ENCODE results near the gene PRKD3.

The PRKD3 gene

DNA sequence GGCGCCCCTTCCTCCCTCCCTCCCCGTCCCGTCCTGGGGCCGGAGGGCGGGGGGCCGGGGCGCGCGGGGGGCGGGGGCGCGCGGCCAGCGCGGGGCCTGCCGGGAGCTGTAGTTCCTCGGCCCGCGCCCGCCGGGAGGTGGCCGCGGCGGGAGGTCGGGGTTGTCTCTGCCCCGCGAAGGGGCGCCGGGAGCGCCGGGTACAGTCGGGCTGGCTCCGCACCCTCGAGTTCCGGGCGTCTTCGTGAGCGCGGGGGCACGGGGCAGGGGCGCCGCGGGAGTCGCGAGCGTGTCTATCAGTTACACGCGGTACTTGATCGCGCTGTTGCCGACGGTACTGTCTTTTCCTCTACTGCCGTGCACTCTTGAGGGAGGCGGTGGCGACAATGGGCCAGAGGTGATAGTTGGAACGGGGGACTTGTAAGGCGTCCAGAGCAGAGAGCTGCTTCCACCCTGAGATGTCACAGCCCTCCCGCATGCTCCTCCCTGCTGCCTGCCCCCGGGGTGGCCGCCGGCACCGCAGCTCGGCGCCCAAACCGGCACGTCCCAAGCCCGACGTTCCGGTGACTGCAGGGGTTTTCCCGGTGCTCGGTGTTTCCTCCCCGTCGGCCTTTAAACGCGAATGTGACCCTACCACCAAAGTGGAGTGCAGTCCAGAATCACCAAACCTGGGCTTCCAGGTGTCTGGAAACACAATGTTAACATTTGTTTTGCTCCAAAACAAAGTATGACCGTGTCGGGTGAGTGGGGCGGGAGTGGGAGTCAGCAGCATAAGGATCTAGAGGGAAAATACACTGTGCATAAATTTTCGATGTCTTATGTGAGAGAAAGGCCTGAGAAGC, at the start of gene PRKD3:
TSS of gene PRKD3 (minus strand) at position 48 of the 839 bp plus-strand sequence. CDS start 8,309 bp downstream, outside the sequence.
- DNase-seq = peak; percentile 51

DNA sequence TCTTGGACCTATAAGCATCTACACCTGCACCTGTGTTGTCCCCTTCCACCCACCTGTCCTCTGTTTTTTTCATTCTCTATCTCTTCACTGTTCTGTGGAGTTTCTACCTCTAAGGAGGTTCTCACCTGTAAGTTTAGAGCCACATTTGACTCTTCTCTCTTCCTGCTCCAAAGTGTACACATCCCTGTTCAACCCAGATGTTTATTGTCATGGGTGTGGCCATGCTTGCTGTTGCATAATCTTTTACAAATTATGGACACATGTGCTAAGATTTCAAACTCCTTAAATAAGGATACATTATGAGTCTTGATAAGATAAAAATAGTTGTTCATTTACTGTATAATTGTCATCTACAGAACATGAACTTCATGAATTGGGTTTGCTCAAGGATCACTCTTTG, 47.4 kb upstream of the PRKD3 start:
- DNase-seq = no peak

DNA sequence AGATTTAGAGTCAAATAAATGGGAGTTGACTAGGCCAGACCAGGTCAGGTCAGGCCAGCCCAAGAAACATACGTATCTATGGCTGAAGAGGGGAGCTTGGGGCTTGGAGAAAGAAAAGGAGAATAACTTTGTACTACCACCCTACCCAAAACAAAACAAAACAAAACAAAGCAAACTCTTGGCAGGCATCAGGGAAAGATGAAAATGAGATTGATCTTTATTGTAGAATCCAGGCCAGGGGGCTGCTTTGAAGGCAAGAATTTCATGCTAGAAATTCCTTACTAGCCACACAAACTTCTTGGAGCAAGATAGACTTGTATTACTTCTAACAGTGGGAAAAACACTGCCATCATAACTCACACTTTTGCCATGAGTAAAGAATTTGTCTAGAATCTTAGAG, 46.0 kb upstream of the PRKD3 start:
- no peak for DNase-seq

DNA sequence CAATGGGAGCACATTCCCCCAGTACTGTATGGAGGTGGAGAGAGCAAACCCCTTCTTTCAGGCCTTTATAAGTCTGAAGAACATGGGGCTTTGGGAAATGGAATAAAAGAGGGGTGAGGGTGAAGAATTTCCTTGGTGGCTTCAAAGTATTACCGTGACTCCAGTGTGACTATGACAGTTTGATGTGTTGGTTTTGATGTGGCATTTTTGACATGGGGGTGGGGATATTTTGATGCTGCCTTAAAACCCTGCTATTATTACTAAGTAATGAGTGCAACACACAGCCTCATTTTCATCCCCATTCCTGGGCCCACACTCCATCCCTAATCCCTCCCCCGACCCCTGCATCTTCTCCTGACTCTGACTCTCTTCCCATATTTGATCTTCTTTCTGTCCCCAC, 43.4 kb upstream of the PRKD3 start:
- DNase-seq = peak; percentile 26

DNA sequence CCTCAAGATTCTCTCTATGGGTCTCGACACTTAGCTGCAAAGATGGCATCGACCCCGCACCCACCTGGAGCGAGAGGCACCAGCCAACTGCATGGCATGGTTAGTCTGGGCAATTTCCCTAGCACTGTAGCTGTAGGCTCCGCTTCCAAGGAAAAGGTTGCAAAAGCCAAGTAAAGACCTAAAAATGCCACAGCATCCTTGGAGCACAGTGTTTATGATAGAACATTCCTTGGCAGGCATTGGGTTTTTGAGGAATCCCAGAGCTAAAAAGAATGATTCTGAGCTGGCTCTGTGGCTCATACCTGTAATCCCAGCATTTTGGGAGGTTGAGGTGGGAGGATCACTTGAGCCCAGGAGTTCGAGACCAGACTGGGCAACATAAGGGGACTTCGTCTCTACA, 42.7 kb upstream of the PRKD3 start:
- no peak for DNase-seq

DNA sequence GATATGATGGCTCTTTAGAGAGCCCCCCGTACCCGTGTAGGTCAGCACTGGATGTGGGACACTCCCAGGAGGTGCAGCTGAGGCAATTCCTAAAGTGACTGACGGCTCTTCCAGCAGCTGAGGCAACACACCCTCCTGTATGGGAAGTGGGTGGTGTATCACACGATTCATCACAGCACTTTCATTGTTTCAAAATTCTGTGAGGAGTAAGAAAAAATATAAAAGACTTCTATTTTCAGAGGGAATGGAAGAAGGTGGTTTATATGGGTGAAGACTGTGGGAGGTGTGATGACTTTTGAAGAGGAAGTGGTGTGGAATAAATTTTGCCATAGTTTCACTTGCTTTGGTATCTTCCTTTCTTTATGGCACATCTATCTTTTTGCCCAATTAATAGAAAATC, 42.1 kb upstream of the PRKD3 start:
- DNase-seq = no peak

DNA sequence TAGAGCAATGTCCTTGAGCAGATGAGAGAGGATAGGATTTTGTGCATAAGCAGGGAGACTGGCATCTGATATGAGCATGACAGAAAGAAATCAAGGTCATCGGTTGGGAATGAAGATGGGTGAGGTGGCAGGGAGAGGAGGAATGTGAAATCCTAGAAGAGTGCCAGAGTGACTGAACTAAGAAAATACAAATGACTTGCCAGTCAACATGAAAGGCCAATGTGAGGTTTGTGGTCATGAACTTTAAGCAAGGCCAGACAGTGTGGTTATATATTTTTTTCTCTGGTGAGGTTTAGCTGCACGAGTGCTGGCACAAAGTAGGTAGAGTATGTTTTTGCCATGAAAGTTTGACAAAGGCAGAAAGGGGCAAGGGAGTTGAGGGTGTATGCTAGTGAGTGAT, 41.0 kb upstream of the PRKD3 start:
- no peak for DNase-seq

DNA sequence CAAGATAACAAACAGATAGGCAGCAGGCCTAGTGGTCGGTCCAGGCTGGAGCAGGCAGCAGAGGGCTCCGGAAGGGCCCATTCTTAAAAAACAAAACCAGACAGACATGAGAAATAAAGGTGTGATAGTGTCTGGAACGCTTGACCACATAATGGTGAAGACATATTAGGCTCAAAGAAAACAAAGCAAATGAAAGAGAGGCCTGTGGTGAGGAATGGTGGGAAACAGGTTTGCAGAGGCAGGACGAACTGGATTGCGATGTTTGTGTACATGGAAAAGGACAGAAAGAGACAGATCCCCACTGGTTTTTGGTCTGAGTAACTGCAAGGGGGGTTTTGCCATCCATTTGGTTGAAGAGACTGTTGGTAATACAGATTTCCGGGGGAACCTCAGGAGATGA, 39.7 kb upstream of the PRKD3 start:
- no peak for DNase-seq

DNA sequence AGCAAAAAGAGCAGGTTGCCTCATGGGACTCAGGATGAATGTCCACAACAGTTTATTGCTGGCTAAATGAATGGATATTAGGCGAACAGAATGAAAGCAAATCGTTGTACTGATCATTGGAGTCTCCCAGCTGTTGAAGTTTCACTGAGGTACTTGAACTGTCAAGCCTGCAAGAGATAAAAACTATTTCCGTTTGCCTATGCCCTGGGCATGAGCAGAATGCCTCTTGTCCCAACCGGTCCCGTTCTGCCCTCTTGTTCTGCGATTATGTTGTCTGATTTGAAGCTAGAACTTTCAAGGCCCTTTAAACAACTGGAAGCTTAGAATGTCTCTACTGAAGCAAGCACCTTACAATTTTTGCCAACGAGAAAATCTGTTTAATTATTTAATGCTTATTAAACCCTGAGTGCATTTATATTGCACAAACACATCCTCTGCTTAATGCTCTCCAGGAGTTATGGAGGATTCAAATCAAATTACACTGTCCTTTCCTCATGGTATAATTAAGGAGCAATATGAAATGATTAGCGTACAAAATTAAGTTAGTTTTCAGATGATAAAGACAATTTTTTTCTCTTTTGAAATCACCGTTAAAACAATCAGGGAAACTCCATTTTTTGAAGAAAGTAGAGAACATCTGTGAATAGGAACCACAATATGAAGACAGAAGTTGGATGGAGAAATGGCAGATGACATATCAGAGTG, 37.5 kb upstream of the PRKD3 start:
- no peak for DNase-seq

DNA sequence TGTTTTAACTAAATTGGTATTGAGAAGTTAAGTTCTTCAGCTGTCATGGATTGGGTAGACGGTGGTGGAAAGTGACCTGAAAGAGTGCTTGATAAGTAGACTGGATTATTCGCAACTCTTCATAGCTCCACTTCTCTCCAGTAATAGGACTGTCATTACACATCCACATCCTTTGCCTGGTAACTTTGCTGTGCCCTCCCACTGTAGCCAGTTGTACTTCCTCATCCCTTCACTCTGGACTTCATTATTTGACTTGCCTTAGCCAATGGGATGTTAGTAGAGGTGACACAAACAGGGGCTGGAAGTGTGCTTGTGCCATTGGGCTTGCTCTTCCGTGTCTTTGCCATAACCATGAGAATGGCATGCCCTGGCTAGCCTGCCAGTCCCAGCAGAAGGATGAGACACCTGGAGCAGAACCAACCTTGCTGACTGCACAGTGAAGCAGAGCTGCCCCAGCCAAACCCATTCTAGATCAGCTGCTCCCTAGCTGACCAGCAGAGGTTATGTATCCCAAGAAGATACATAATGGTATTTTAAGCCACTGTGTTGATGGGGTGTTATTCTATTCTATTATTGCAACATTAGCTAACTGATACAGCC, 36.7 kb upstream of the PRKD3 start:
- no peak for DNase-seq

DNA sequence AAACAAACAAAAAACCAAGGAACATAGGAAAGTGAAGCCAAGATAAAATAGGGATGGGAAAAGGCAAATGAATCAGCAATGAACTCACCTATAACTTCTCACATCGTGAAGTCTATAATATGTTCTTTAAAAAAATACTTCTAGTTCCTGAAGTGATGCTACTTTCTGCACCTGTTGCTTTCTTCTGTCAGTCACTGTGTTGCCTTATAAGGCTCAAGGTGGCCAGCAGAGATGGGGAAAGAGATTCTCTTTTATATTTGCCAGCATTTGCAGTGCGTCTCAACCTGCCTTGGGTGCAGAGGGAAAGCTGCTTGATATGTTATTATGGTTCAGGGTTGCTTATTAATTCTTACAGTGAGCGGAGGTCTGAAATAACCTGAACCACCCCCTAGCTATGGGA, 33.8 kb upstream of the PRKD3 start:
- DNase-seq = no peak

DNA sequence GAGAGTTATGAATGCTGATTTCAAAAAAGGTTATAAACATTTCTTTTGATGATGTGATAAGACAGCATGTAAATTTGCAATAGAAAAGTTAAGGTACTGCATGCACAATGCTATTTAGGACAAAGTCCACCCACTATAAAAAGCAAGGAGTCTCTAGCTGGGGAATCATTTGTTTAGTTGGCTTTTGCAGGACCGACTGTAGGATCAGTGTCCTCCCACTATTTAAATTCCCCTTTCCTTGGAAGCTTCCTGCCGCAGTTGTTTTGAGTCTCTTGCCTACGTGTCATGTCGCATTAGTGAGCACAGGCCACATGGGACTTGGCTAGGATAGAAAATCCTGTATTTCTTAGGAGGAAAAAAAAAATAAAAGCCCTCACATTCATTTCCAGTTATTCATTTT, 32.9 kb upstream of the PRKD3 start:
- no peak for DNase-seq

DNA sequence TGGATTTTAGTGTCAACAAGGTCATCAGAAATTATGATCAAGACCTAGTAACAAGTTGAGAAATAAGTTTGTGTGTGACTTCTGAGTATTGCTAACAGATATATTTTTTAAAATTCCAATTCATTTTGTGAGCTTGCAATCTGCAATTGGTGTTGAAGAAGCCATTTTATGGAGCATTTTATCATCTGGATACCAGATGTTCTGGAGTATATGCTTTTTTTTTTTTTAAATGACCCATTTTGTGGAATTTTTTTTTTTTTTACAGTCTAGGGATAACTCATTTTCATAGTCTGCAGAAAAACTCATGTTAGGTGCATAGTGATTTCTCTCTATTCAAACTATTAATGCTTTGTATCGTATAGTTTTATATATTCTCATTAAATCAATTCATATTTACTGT, 32.4 kb upstream of the PRKD3 start:
- DNase-seq = no peak

DNA sequence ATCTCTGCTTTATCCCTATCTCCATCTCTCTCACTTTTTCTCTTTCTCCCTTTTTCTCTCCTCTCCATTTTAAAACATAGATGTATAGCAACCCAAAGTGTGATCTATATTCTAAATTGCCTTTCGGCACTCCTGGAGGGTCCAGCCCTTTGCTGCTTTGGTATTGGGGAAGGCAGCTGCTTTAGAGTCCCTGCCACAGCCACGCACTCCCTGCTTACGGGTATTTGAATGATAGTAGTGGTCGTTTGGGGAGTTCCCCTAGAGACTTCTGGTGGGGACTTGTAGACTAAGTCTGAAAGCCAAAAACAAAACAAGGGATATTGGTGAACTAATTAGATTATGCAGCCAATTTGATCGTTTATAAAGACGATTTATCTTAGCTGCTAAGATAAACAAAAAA, 31.7 kb upstream of the PRKD3 start:
- no peak for DNase-seq

DNA sequence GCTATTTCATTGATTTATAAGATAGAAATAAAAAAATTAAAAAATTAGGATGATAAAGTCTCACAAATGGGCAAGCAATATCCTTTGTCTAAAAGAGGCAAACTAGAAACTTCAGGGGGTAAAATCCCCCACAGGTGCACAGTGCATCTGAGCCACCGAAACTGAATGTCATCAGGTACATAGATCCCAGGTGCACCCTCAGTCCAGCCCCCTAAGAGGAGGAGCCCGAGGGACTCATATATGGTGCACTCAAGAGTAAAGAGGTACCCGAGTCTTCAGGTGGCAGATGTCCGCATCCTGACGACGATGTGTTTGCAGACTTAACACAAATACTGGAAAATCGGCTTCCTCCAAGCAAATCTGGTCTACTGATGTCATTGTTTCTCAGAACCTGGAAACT, 31.1 kb upstream of the PRKD3 start:
- DNase-seq = no peak

DNA sequence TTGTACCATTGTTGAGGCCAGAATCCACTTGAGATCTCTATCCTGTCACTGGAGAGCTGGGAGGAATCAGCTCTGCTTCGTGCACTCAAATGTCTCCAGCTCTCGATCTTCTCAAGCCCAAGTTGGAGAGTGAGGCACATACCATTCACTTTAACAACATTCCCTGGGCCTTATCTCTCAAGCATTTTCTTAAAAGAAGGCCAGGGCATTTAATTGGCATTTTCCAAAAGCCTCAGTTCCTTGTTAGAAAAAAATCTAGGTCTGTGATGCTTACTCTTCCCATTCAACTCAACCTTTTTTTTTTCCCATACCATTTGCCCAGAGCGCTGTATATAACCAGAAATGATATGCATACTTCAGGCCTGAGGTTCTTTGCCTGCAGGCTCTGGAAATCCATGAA, 29.9 kb upstream of the PRKD3 start:
- DNase-seq = no peak

DNA sequence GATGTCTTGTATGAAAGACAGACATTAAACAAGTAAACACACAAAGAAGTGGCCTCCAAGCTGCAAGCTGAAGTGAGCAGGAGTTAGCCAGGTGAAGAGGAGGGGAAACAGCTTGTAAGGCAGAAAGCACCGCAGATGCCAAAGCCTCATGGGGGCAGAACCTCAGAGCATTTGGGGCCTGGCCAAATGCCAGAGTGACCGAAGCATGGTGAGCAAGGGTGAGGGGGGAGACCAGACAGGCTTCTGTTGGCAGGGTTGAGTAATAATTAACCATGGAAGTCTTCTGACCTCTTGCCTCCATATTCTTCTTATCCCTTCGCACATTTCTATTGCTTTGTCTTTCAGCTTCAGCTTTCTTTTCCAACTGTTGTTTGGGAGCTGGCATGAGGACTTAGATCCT, 25.4 kb upstream of the PRKD3 start:
- no peak for DNase-seq

DNA sequence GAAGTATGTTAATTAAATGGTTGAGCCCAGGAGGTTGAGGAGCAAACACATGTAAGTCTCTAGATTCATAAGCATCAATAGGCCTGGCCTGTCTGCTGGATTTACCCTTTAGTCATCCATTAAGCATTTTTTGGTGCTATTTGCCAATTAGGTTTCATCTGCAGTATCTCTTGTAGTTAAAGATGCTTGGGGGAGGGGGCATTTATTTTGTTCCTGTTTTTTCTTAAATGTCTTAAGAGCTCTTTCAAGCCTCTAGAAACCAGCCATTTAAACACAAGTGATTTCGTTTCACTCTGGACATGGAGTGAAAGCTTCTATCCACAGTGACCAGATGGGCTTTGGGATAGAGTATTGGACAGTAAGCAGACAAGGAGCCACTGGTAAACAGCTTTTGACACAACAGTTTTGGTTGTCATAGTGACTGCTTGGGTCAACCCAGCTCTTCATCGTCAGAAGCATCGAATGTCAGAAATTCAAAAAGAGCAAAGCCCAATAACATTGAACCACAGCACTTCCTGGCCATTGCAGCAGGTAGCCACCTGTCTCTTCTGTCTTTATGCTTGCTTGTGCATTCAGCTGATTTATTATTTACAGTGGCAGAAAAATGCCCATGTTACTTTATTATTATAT, 24.7 kb upstream of the PRKD3 start:
- DNase-seq = no peak

DNA sequence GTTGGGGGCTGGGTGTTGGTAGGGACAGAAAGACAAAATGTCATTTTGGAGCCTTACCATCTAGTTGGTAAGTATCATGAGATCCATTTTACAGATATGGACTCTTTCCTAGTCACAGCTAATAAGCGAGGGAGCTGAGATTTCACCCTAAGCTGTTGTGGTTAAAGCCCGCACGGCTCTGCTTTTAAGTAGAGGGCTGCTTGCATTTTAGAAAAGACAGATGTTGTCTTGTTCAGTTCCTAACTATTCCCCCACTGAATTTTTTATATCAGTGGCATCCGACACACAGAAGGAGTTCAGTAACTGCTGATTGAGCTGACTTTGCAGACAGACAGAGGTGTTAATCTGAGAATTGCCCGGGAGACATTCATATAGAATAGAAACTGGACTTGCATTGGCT, 23.5 kb upstream of the PRKD3 start:
- DNase-seq = no peak

DNA sequence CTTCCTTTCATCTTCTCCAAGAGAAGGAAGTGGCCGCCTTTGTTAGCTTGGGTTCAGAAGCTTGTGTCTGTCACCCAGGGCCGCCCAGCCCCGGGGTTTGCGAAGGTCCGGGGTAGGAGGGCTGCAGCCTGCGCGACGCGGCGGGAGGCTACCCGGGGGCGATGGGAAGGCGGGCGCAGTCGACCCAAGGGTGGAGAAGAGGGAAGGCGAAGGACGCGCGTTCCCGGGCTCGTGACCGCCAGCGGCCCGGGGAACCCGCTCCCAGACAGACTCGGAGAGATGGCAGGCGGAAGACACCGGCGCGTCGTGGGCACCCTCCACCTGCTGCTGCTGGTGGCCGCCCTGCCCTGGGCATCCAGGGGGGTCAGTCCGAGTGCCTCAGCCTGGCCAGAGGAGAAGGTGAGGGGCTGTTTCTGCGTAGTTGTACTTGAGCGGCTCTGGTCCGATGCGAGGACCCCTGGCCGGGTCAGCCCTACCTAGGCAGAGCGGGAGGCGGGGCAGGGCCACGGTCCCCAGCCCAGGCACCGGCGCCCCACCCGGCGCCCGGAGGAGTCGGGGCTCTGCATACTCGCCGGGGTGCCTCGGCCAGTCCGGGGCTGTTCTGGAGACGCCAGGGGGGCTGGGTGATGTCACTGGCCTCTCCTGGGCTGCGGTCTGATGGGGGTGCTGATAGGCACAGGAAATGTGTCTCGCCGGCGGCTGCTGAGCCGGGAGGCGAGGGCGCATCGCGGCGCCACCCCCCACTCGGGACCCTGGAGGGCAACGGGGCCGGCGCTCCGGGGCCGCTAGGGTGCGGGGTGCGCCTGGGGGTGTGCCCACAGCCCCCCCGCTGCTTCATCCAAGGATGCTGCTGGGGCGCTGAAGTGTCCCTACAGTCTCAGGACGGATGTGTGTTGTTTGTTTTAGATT, 20.1 kb upstream of the PRKD3 start, which contains the start of gene QPCT:
TSS of gene QPCT (plus strand) at position 178 of the 909 bp plus-strand sequence. CDS start at position 280, 102 bp downstream.
- DNase-seq = peak; percentile 51

DNA sequence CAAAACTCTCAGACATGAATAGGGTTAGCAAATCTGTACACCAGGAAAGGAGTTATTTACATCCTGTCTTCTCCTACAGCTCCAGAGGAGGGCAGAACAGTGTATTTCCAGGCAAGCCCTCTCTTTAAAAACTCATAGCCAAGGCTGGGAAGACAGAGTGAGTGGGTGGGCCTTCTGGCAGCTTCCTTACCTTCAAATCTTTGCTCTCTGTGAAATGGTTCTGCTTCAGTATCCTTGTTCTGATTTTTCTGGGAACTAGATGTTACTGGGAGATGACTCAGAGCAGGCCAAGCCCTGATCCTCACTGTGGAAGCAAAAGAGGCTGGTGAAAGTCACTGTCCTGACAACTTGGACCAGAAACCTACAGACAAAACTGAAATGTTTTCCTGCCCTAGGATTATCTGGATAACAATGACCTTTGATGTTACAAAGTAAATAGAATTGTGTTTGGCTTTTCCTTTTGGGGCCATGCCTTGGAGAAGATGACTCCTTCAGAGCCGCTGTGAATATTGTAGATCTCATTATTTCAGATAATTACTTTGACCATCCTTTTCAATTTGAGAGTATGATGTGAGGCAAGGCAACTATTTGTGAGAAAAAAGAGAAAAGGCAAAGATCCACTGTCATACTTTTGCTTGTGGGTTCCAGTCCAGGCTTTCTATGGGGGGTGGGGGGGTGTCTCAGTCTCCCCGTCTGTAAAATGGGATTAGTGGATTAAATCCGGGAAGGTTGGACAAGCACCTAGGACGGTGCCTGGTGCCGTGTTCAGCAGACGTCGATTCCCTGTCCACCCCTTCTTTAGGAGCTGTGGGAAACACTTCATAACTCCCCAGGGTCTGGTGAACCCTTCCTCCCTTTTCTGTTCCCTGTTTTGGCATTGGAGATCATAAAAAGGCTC, 19.2 kb upstream of the PRKD3 start:
- no peak for DNase-seq

All from activated T-cell treated with anti-CD3 and anti-CD28 coated beads for 4 hours (primary cell).